CD14-positive monocyte (primary cell): ENCODE data around the gene P4HA1. TPM values are rescaled to one million over a fixed set of nuclear protein-coding genes. Genes with fewer than 3 reads are reported as not detected.

Experiments used
- DNase-seq, 3 donors: peaks; one replicate each; pipeline ENCODE4 v3.0.0-alpha.2; 2011 to 2022
- H2AFZ ChIP-seq: 2 replicates; pipeline ENCODE4 v1.6.0; 2012; ENCODE audit warnings: mild to moderate bottlenecking, low read depth, low read length, inconsistent platforms; ENCODE audit not compliant: insufficient read depth, poor library complexity, severe bottlenecking
- H3K27ac ChIP-seq, 2 donors: 1 replicate in 1 of 2; 2 replicates in 1 of 2; pipeline ENCODE4 v1.5.1; 2012 to 2013; ENCODE audit warnings: low read length in 2 of 2, control low read depth in 1 of 2, inconsistent platforms in 1 of 2, low read depth in 1 of 2, mild to moderate bottlenecking in 1 of 2
- H3K27me3 ChIP-seq, 2 donors: one replicate each; pipeline versions ENCODE4 v1.6.0 to v1.6.1; 2011 to 2013; ENCODE audit warnings: low read length in 2 of 2; ENCODE audit not compliant: control insufficient read depth in 2 of 2, insufficient read depth in 2 of 2
- H3K36me3 ChIP-seq, 2 donors: replicated peaks in 1 of 2; 1 replicate in 1 of 2; 2 replicates in 1 of 2; pipeline versions ENCODE4 v1.5.1 to v1.6.1; 2012 to 2013; ENCODE audit warnings: low read length in 2 of 2, control low read depth in 1 of 2, inconsistent platforms in 1 of 2, mild to moderate bottlenecking in 1 of 2; ENCODE audit not compliant: insufficient read depth in 2 of 2, control insufficient read depth in 1 of 2
- H3K4me1 ChIP-seq, 2 donors: 1 replicate in 1 of 2; 2 replicates in 1 of 2; pipeline versions ENCODE4 v1.5.1 to v1.6.1; 2012 to 2013; ENCODE audit warnings: low read length in 2 of 2, control low read depth in 1 of 2, inconsistent platforms in 1 of 2, mild to moderate bottlenecking in 1 of 2, moderate library complexity in 1 of 2; ENCODE audit not compliant: insufficient read depth in 2 of 2, control insufficient read depth in 1 of 2
- H3K4me2 ChIP-seq: replicated peaks from 2 replicates; pipeline ENCODE3; 2012; ENCODE audit warnings: low read length, moderate library complexity, mild to moderate bottlenecking; ENCODE audit not compliant: poor library complexity, severe bottlenecking; ENCODE audit errors: extremely low read depth
- H3K4me3 ChIP-seq, 3 experiments: fragments of 200-600 bp in 1 of 3; sonication (generic) in 1 of 3; replicated peaks in 1 of 3; 1 replicate in 2 of 3; 2 replicates in 1 of 3; pipeline ENCODE4 v1.5.1; 2011 to 2013; ENCODE audit warnings: low read length in 3 of 3, mild to moderate bottlenecking in 3 of 3, control low read depth in 2 of 3, low read depth in 2 of 3, inconsistent platforms in 1 of 3, moderate library complexity in 1 of 3
- H3K79me2 ChIP-seq: 2 replicates; pipeline ENCODE4 v1.6.0; 2012; ENCODE audit warnings: mild to moderate bottlenecking, control low read depth, inconsistent platforms, low read length, moderate library complexity; ENCODE audit not compliant: insufficient read depth
- H3K9ac ChIP-seq: 2 replicates; pipeline ENCODE4 v1.6.0; 2017; ENCODE audit warnings: low read length, mild to moderate bottlenecking; ENCODE audit not compliant: insufficient read depth, poor library complexity, severe bottlenecking
- H3K9me3 ChIP-seq, 2 donors: replicated peaks in 1 of 2; 1 replicate in 1 of 2; 2 replicates in 1 of 2; pipeline versions ENCODE4 v1.5.1 to v1.6.1; 2012 to 2013; ENCODE audit warnings: low read length in 2 of 2, control low read depth in 1 of 2; ENCODE audit not compliant: control insufficient read depth in 1 of 2, insufficient read depth in 1 of 2
- H4K20me1 ChIP-seq: 2 replicates; pipeline ENCODE4 v1.6.0; 2012; ENCODE audit warnings: mild to moderate bottlenecking, low read length, control low read depth, moderate library complexity; ENCODE audit not compliant: insufficient read depth
- H3K27ac Mint-ChIP-seq, 7 donors: one replicate each; pipeline ENCODE4 v1.8.0; 2020; ENCODE audit warnings: mild to moderate bottlenecking in 7 of 7, mixed read lengths in 7 of 7, moderate library complexity in 6 of 7, inconsistent platforms in 2 of 7
- H3K27me3 Mint-ChIP-seq, 3 donors: one replicate each; pipeline ENCODE4 v1.8.0; 2021 to 2022; ENCODE audit warnings: low read depth in 3 of 3, mild to moderate bottlenecking in 3 of 3, mixed read lengths in 3 of 3, moderate library complexity in 3 of 3, inconsistent platforms in 1 of 3
- H3K36me3 Mint-ChIP-seq, 2 donors: one replicate each; pipeline ENCODE4 v1.8.0; 2020; ENCODE audit warnings: mixed read lengths in 2 of 2, inconsistent platforms in 1 of 2, mild to moderate bottlenecking in 1 of 2
- H3K4me1 Mint-ChIP-seq: one replicate; pipeline ENCODE4 v1.8.0; 2020; ENCODE audit warnings: mild to moderate bottlenecking, mixed read lengths
- H3K4me3 Mint-ChIP-seq, 2 donors: one replicate each; pipeline ENCODE4 v1.8.0; 2020; ENCODE audit warnings: mild to moderate bottlenecking in 2 of 2, mixed read lengths in 2 of 2, moderate library complexity in 1 of 2
- H3K9me3 Mint-ChIP-seq, 7 donors: one replicate each; pipeline ENCODE4 v1.8.0; 2020 to 2022; ENCODE audit warnings: mixed read lengths in 7 of 7, mild to moderate bottlenecking in 6 of 7, moderate library complexity in 6 of 7, inconsistent platforms in 2 of 7
- WGBS: methylation state at CpG from one replicate; pipeline ENCODE4 v1.1.5; 2013; ENCODE audit warnings: missing lambda C conversion rate; ENCODE audit not compliant: insufficient coverage; 5-methylcytosine and 5-hydroxymethylcytosine counted together
- intact Hi-C, 2 donors: fragments of 100-400 bp; cut with micrococcal nuclease; formaldehyde crosslinking; loops; one replicate each; pipeline versions ENCODE4 v1.15.0 to v1.15.1; 2023
- polyA plus RNA-seq, 3 donors: library from polyadenylated mRNA; depleted of rRNA in 1 of 3; unstranded in 2 of 3; stranded (reverse) in 1 of 3; fragments of 300-500 nt in 2 of 3; fragments of >200 nt in 1 of 3; fragmentation: Illumina TruSeq in 2 of 3; gene quantifications; 1 replicate in 2 of 3; 2 replicates in 1 of 3; pipeline ENCODE4 v1.2.3, GENCODE V29; 2012 to 2021
- TF ChIP-seq, protein P1 (sequence below): fragments of 200-600 bp; IDR thresholded peaks from one replicate; pipeline ENCODE4 v1.8.0; 2022; ENCODE audit warnings: antibody characterized with exemption, mild to moderate bottlenecking

P4HA1 gene
- polyA plus RNA-seq, 3 donors = 20.1 to 44.3 (median 43.9) TPM

GRCh38 chr10:73097305-73097670 is 622 bp upstream of the P4HA1 start:
- Mint-ChIP-seq H3K27me3 (no peaks in the 10 kb centered on the region), H3K36me3 (peaks cover 16 to 20% of the 10 kb centered on the region in 2 donors), H3K9me3 (no peaks in the 10 kb centered on the region), H3K4me3 (peak overlapping the region; percentile 95 to 96), H3K4me1 (peaks cover 20% of the 10 kb centered on the region), H3K27ac (peak overlapping the region; percentile 87 to 97 (median 94))
- H3K27me3 ChIP-seq = no peaks in the 10 kb centered on the region
- WGBS = no CpG with 5 or more reads among the region's 4 CpGs
- no peak for DNase-seq
- H3K79me2 ChIP-seq = peaks cover 36% of the 10 kb centered on the region
- H3K9ac ChIP-seq = peak overlapping the region; percentile 87
- peaks cover 14% of the 10 kb centered on the region for H4K20me1 ChIP-seq
- peaks cover 13 to 21% of the 10 kb centered on the region in 2 donors for H3K4me1 ChIP-seq
- no peaks in the 10 kb centered on the region for H3K9me3 ChIP-seq
- H2AFZ ChIP-seq = peak overlapping the region; percentile 88
- intact Hi-C loops = loop anchor here (5.0 to 10.0 kb wide), 3 partner anchors 48 to 150 kb away; partner anchors contain the start of genes DNAJC9 (in 1 of the 2), ECD (in 1 of the 2) and FAM149B1 (in 1 of the 2)
- peak overlapping the region; percentile 21 to 98 (median 58) for H3K4me3 ChIP-seq
- peak overlapping the region; percentile 92 to 96 for H3K27ac ChIP-seq
- TF ChIP-seq, protein P1, sequence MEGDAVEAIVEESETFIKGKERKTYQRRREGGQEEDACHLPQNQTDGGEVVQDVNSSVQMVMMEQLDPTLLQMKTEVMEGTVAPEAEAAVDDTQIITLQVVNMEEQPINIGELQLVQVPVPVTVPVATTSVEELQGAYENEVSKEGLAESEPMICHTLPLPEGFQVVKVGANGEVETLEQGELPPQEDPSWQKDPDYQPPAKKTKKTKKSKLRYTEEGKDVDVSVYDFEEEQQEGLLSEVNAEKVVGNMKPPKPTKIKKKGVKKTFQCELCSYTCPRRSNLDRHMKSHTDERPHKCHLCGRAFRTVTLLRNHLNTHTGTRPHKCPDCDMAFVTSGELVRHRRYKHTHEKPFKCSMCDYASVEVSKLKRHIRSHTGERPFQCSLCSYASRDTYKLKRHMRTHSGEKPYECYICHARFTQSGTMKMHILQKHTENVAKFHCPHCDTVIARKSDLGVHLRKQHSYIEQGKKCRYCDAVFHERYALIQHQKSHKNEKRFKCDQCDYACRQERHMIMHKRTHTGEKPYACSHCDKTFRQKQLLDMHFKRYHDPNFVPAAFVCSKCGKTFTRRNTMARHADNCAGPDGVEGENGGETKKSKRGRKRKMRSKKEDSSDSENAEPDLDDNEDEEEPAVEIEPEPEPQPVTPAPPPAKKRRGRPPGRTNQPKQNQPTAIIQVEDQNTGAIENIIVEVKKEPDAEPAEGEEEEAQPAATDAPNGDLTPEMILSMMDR = no peak
- H3K36me3 ChIP-seq = peaks cover 11% of the 10 kb centered on the region in 2 donors
- H3K4me2 ChIP-seq = peak overlapping the region; percentile 95

GRCh38 chr10:73096041-73096448 is 621 bp downstream of the P4HA1 start:
- H3K4me1 Mint-ChIP-seq = peaks cover 28% of the 10 kb centered on the region
- intact Hi-C loops = loop anchor here (5.0 to 10.0 kb wide), 3 partner anchors 49 to 151 kb away; partner anchors contain the start of genes DNAJC9 (in 1 of the 2), ECD (in 1 of the 2) and FAM149B1 (in 1 of the 2)

More at GRCh38 chr10:73096041-73096448, 621 bp downstream of the P4HA1 start:
- H3K9me3 ChIP-seq = no peaks in the 10 kb centered on the region
- no peaks in the 10 kb centered on the region for H3K27me3 Mint-ChIP-seq
- peaks cover 11% of the 10 kb centered on the region in 2 donors for H3K36me3 ChIP-seq
- H3K4me3 Mint-ChIP-seq = peak overlapping the region; percentile 95 to 96
- H3K79me2 ChIP-seq = peaks cover 48% of the 10 kb centered on the region
- DNase-seq = peak; percentile 40 to 77 (median 62)
- peaks cover 27% of the 10 kb centered on the region for H4K20me1 ChIP-seq
- H3K36me3 Mint-ChIP-seq = peaks cover 11 to 14% of the 10 kb centered on the region in 2 donors
- peaks cover 16 to 26% of the 10 kb centered on the region in 2 donors for H3K4me1 ChIP-seq
- H2AFZ ChIP-seq = peak overlapping the region; percentile 88
- H3K4me2 ChIP-seq = peak overlapping the region; percentile 95
- peak overlapping the region; percentile 58 to 98 (median 93) for H3K4me3 ChIP-seq
- H3K27ac ChIP-seq = peak overlapping the region; percentile 92 to 96
- peak overlapping the region; percentile 87 to 97 (median 95) for H3K27ac Mint-ChIP-seq
- TF ChIP-seq, protein P1 = no peak
- no peaks in the 10 kb centered on the region for H3K27me3 ChIP-seq
- WGBS = 0% methylated on average over 29 of the region's 29 CpGs
- no peaks in the 10 kb centered on the region for H3K9me3 Mint-ChIP-seq
- peak overlapping the region; percentile 87 for H3K9ac ChIP-seq
